HCT116 (cell line): Measurements from ENCODE around the gene CFDP1. TPM values are rescaled to one million over a fixed set of nuclear protein-coding genes. Genes with fewer than 3 reads are reported as not detected.

Experiments used
- ATAC-seq: fragments of 200-7000 bp; cut with Tn5 transposase; 2 replicates; pipeline ENCODE4 v1.9.1; 2020; ENCODE audit warnings: mild to moderate bottlenecking, moderate library complexity
- BruUV-seq: library from RNA; stranded (reverse); fragments of 400-500 nt; replicated peaks from 2 replicates; lab custom pipeline; 2021; lab: Mats Ljungman, UMichigan
- CTCF ChIA-PET: fragments of 300-600 bp; sonication (Branson Sonifier 250); formaldehyde crosslinking; loops from one replicate; lab custom pipeline; 2021; ENCODE audit warnings: antibody characterized with exemption; lab: Charles Lee
- POLR2A ChIA-PET: fragments of 300-600, 350-600 bp; sonication (Branson Sonifier 250); formaldehyde crosslinking; loops from one replicate; lab custom pipeline; 2021; ENCODE audit warnings: antibody characterized with exemption; lab: Charles Lee
- RAD21 ChIA-PET, 2 experiments: fragments of 300-600 bp; sonication (Branson Sonifier 250); formaldehyde crosslinking; loops; one replicate each; lab custom pipeline; 2023; ENCODE audit warnings: low total read pairs in 2 of 2; ENCODE audit not compliant: uncharacterized antibody in 2 of 2, unreplicated experiment in 2 of 2, low non-redundant PET in 1 of 2; lab: Charles Lee
- DNase-seq: peaks from one replicate; pipeline ENCODE4 v3.0.0-alpha.2; 2010; ENCODE audit warnings: low read depth, low spot score
- H2AFZ ChIP-seq: fragments of 200-600 bp; shearing (Covaris generic), sonication (generic); 2 replicates; pipeline ENCODE4 v1.6.1; 2017; ENCODE audit warnings: low read depth, mixed run types, mixed read lengths, antibody characterized with exemption, low read length; ENCODE audit not compliant: poor library complexity, severe bottlenecking
- H3K27ac ChIP-seq: 2 replicates; pipeline ENCODE4 v1.5.1; 2012; ENCODE audit warnings: low read depth, low read length
- H3K27me3 ChIP-seq: fragments of 200-600 bp; sonication (generic); 2 replicates; pipeline ENCODE4 v1.6.1; 2016; ENCODE audit warnings: mixed run types, low read length, mixed read lengths; ENCODE audit not compliant: insufficient read depth
- H3K36me3 ChIP-seq, 2 experiments: fragments of 200-500 bp in 1 of 2; fragments of 200-600 bp in 1 of 2; sonication (Bioruptor generic) in 1 of 2; sonication (generic) in 1 of 2; 2 replicates each; pipeline versions ENCODE4 v1.5.1 to v1.6.1; 2014 to 2016; ENCODE audit warnings: low read length in 2 of 2, inconsistent platforms in 1 of 2, mixed read lengths in 1 of 2, mixed run types in 1 of 2; ENCODE audit not compliant: insufficient read depth in 2 of 2, control insufficient read depth in 1 of 2
- H3K4me1 ChIP-seq, 2 experiments: fragments of 200-600 bp in 1 of 2; sonication (generic) in 1 of 2; 2 replicates each; pipeline versions ENCODE4 v1.5.1 to v1.6.1; 2012 to 2017; ENCODE audit warnings: low read length in 2 of 2, inconsistent platforms in 1 of 2, mild to moderate bottlenecking in 1 of 2, mixed read lengths in 1 of 2, mixed run types in 1 of 2, moderate library complexity in 1 of 2; ENCODE audit not compliant: insufficient read depth in 2 of 2, control insufficient read depth in 1 of 2
- H3K4me2 ChIP-seq: fragments of 200-600 bp; sonication (generic); 2 replicates; pipeline ENCODE4 v1.6.1; 2017; ENCODE audit warnings: mixed run types, low read length, mixed read lengths
- H3K4me3 ChIP-seq, 2 experiments: fragments of 200-600 bp in 1 of 2; sonication (generic) in 1 of 2; replicated peaks in 1 of 2; 2 replicates each; pipeline ENCODE4 v1.5.1; 2011 to 2016; ENCODE audit warnings: low read length in 2 of 2, control low read depth in 1 of 2, low read depth in 1 of 2, mild to moderate bottlenecking in 1 of 2, mixed read lengths in 1 of 2, mixed run types in 1 of 2
- H3K79me2 ChIP-seq: fragments of 200-600 bp; sonication (generic); 2 replicates; pipeline ENCODE4 v1.6.1; 2017; ENCODE audit warnings: mild to moderate bottlenecking, mixed run types, low read length, moderate library complexity, mixed read lengths; ENCODE audit not compliant: insufficient read depth
- H3K9ac ChIP-seq: fragments of 200-600 bp; sonication (generic); 2 replicates; pipeline ENCODE4 v1.6.1; 2016; ENCODE audit warnings: low read length, mixed read lengths
- H3K9me2 ChIP-seq: fragments of 200-600 bp; sonication (generic), shearing (Covaris generic); 2 replicates; pipeline ENCODE4 v1.6.1; 2017; ENCODE audit warnings: mixed run types, mild to moderate bottlenecking, moderate library complexity; ENCODE audit not compliant: insufficient read depth
- H3K9me3 ChIP-seq, 2 experiments: fragments of 200-500 bp in 1 of 2; fragments of 200-600 bp in 1 of 2; sonication (Bioruptor generic) in 1 of 2; sonication (generic) in 1 of 2; 2 replicates each; pipeline ENCODE4 v1.6.1; 2014 to 2017; ENCODE audit warnings: low read length in 2 of 2, mixed read lengths in 2 of 2, inconsistent platforms in 1 of 2, low read depth in 1 of 2, mild to moderate bottlenecking in 1 of 2, mixed run types in 1 of 2, moderate library complexity in 1 of 2; ENCODE audit not compliant: control insufficient read depth in 1 of 2, insufficient read depth in 1 of 2
- H4K20me1 ChIP-seq: fragments of 200-600 bp; sonication (generic), shearing (Covaris generic); 2 replicates; pipeline ENCODE4 v1.6.1; 2017; ENCODE audit warnings: mixed run types, mild to moderate bottlenecking, moderate library complexity; ENCODE audit not compliant: insufficient read depth
- ATF3 ChIP-seq: IDR thresholded peaks from 2 replicates; pipeline ENCODE4 v1.6.1; 2012
- CBX3 ChIP-seq: IDR thresholded peaks from 2 replicates; pipeline ENCODE4 v1.6.1; 2012; ENCODE audit warnings: low read depth
- JUND ChIP-seq: IDR thresholded peaks from 2 replicates; pipeline ENCODE4 v1.6.1; 2012
- SIN3A ChIP-seq: IDR thresholded peaks from 2 replicates; pipeline ENCODE4 v1.6.1; 2012; ENCODE audit warnings: low read depth
- SP1 ChIP-seq: IDR thresholded peaks from 2 replicates; pipeline ENCODE4 v1.6.1; 2012; ENCODE audit warnings: low read depth
- TCF7L2 ChIP-seq: IDR thresholded peaks from 2 replicates; pipeline ENCODE4 v1.7.0; 2011; ENCODE audit warnings: borderline replicate concordance, inconsistent platforms; ENCODE audit not compliant: insufficient read depth, insufficient read length; ENCODE audit errors: extremely low read depth
- YY1 ChIP-seq: IDR thresholded peaks from 2 replicates; pipeline ENCODE4 v1.6.1; 2011; ENCODE audit warnings: low read length, low read depth, moderate library complexity, mild to moderate bottlenecking; ENCODE audit not compliant: insufficient replicate concordance; ENCODE audit errors: extremely low read depth
- ZFX ChIP-seq: fragments of 450-650 bp; IDR thresholded peaks from 2 replicates; pipeline ENCODE4 v1.6.1; 2017
- ZNF274 ChIP-seq: fragments of 200-500 bp; sonication (Bioruptor generic); IDR thresholded peaks from 2 replicates; pipeline ENCODE4 v1.6.1; 2014; ENCODE audit warnings: mild to moderate bottlenecking, low read depth, low read length, inconsistent platforms
- intact Hi-C: fragments of 100-400 bp; cut with micrococcal nuclease; formaldehyde crosslinking; loops from 2 replicates; pipeline ENCODE4 v1.10.0; 2022
- total RNA-seq: library from RNA; stranded (reverse); gene quantifications from one replicate; pipeline ENCODE4 v1.2.1, GENCODE V29; 2021; ENCODE audit not compliant: unreplicated experiment

Gene CFDP1
- total RNA-seq, 1 experiment from 2014 or later = 45.3 TPM

- Histone ChIP-seq H3K36me3 (no peaks in the 10 kb centered on the region), H2AFZ (no peak overlapping the region), H3K4me2 (no peak overlapping the region), H3K9me2 (no peaks in the 10 kb centered on the region), H4K20me1 (no peaks in the 10 kb centered on the region), H3K27me3 (no peaks in the 10 kb centered on the region), H3K9me3 (no peaks in the 10 kb centered on the region), H3K9ac (no peak overlapping the region), H3K4me3 (no peak overlapping the region), H3K79me2 (no peaks in the 10 kb centered on the region), H3K27ac (no peak overlapping the region), H3K4me1 (peaks cover 12 to 16% of the 10 kb centered on the region in 2 experiments)
- DNase-seq (no peak), ATAC-seq (no peak)
- ChIA-PET RAD21 (no interaction called here), POLR2A (no interaction called here), CTCF (no interaction called here)
- no TSS peak for BruUV-seq
- no peak for TF ChIP-seq ZNF274
- TF ChIP-seq ATF3 = no peak
- TF ChIP-seq ZFX = no peak
- no peak for TF ChIP-seq TCF7L2
- TF ChIP-seq SIN3A = no peak
- intact Hi-C loops = no loop called here
These were observed 92.4 kb downstream of the CFDP1 start for GRCh38 chr16:75340741-75341491.

- Histone ChIP-seq H3K9me2 (no peaks in the 10 kb centered on the region), H3K27me3 (no peaks in the 10 kb centered on the region), H2AFZ (no peak overlapping the region), H3K4me2 (no peak overlapping the region), H3K4me1 (peaks cover 4 to 7% of the 10 kb centered on the region in 2 experiments; a peak in 3 of 4 replicates), H3K79me2 (no peaks in the 10 kb centered on the region), H3K27ac (no peak overlapping the region), H3K4me3 (no peak overlapping the region), H4K20me1 (no peaks in the 10 kb centered on the region), H3K9ac (no peak overlapping the region), H3K9me3 (no peaks in the 10 kb centered on the region), H3K36me3 (no peaks in the 10 kb centered on the region)
- DNase-seq (no peak), ATAC-seq (no peak)
- BruUV-seq = no TSS peak
- ChIA-PET POLR2A (no interaction called here), CTCF (no interaction called here), RAD21 (no interaction called here)
- intact Hi-C loops = no loop called here
- TF ChIP-seq SP1 = no peak
- TF ChIP-seq CBX3 = no peak
- TF ChIP-seq YY1 = no peak
- no peak for TF ChIP-seq JUND
These were observed 95.9 kb downstream of the CFDP1 start for GRCh38 chr16:75337430-75337829.
